Measurements from ENCODE around the gene PIGH.
"Not testable (repeated sequence)": the region's sequence is repeated elsewhere in the genome, so short reads cannot be mapped to it uniquely, and the experiment has no call there.

PIGH gene

GRCh38 chr14:67607646-67608045, 7.6 kb upstream of the PIGH start:
- DNase-seq = no peak

GRCh38 chr14:67602995-67603545, 3.0 kb upstream of the PIGH start:
- no peak for DNase-seq

GRCh38 chr14:67602076-67602475, 2.0 kb upstream of the PIGH start:
- no peak for DNase-seq

GRCh38 chr14:67600562-67600974, 500 bp upstream of the PIGH start:
- DNase-seq = not testable (repeated sequence)

- DNase-seq = no peak
These were observed 4.7 kb downstream of the PIGH start for GRCh38 chr14:67595392-67595791.

DNA sequence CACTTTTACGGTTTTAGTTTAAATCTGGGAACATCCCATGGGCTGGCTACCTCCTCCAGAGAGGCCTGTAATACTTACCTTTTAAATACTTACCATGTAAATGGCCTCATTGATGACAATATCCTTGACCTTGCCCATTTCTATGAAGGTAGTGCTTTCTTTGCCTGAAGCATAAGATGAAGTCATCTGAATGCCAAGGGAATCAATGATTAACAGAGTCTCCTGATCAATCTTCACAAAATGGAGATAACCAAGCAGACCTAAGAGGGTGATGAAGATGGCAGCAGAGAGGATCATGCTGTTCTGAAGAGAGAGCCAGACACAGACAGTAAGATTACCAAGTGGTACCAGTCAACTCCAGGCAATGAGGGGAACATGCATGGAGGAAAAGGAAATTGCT, 6.4 kb downstream of the PIGH start:
- DNase-seq = not testable (repeated sequence)

GRCh38 chr14:67589204-67589770, 10.8 kb downstream of the PIGH start:
- DNase-seq = no peak

- no peak for DNase-seq
These were observed 13.7 kb downstream of the PIGH start for GRCh38 chr14:67586369-67586768.

DNA sequence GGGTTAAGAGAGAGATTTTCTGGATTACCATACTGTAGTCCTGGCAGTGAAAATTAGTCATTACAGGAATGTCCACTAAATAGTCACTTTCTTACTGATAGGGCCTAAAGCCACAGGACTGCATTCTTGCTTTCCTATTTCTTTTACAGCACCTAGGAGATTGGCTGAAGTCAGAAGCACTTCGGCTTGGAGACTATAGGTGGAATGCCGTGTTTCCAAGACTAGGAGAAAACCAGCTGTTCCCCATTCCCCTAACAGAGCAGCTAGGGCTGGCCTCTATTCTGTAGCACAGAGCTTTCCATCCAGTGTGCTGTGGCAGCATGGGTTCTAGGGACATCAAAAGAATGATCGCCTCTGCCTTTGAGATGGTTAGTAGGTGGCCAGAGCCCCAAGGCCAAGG, 15.1 kb downstream of the PIGH start:
- no peak for DNase-seq

GRCh38 chr14:67583711-67584644, 16.1 kb downstream of the PIGH start:
- peak; percentile 3 for DNase-seq

DNA sequence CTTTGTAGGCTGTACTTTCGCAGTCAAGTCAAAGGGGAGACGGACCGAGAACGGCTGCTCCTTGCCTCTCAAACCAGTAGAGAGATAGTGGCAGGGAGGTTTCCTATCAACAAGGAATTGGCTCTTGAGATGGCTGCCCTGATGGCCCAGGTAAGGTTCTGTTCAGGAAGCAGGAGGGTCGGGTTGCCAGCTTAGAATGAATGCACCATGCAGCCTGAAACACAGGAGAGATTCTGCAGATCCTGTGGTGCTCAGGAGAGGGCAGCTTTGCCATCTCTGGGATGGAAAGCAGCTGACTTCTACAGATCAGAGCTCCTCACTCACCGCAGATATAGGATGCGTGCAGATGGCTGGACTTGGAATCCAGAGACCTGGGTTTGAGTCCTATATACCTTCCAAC, 18.0 kb downstream of the PIGH start:
- no peak for DNase-seq

DNA sequence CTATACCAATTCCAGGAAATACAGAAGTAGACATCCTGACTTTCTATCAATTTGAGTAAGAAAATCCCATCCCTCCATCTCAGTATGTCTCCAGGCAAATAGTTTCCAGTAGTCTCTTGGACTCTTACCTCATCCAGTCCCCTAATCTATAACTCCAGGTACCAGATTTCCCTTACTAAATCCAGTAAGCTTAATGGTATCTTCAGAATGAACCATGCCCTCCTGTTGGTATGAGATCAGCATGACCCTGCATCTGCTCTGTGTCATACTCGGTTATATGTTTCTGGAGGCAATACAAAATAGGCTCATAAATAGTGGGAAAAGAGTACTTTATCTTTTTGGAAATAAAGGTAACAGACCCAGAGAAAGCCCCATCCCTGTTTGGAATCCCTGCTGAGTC, 18.4 kb downstream of the PIGH start:
- no peak for DNase-seq

DNA sequence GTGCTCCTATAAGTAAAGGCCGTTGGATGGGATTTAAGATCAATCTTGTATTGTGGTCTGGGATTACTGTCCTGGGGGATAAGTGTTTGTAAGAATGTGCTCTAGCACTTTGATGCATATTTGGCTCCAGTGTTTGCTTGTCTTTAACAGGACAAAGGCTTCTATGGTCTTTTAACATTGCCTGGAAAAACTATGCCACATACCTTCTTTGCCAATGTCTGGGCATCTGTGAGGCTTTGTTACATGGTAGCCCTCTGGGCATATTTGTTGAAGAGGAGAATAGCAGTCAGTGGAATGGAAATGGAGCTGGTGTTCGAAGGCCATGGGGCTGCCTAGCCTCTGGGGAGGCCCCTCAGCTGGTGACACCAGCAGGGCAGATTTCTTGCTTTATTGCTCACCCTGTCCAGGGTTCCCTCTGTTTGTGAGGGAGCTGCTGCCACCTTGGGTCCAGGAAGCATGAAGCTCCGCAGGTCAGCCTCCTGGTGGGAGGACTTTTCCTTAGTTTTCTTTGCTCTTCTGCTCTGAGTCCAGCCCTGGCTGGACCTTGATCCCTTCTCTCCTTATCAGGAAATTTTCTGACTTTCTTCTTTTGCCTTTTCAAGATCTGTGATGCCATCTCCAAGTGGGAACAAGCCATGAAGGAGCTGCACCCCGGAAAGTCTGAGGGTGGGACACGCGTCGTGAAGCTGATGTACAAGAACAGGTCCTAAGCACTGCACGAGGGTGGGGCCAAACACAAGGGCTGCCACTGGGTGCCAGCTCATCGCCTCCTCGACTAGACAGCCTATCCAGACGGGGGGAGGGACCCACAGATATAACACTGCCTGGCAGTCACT, 19.5 kb downstream of the PIGH start:
- DNase-seq = no peak

- DNase-seq = no peak
These were observed 20.4 kb downstream of the PIGH start for GRCh38 chr14:67579636-67580035.

GRCh38 chr14:67579040-67579439, 21.0 kb downstream of the PIGH start:
- DNase-seq = no peak

GRCh38 chr14:67577909-67578749, 21.9 kb downstream of the PIGH start:
- no peak for DNase-seq

DNA sequence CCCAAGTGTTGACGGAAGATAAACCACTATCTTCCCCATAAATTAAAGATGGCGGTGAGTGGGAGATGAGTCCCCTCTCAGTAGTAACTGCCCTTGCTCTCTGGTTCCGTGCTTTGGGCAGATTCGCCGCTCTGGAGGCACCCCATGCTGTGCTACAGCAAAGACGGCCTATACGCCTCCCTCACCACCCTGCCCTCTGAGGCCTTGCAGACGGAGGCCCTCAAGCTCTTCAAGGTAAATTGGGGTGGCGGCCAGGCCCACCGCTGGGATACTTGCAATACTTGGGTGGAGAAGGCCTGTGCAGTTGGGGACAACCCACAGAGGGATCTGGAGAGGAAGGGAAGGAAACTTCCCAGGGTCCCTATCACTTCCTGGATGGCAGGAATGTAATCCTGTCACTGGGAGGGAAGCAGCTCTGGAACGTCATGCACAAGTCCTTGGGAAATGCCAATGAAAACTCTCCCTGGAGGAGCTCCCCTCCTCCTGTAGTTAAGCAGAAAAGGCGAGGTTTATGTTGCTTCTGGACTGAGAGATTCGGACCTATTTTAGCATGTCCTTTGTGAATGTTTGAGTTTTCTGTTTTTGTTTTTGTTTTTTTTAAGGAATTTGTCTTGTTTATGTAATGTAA, 22.8 kb downstream of the PIGH start:
- no peak for DNase-seq

GRCh38 chr14:67576216-67576955, 23.7 kb downstream of the PIGH start:
- DNase-seq = no peak

GRCh38 chr14:67575684-67576083, 24.4 kb downstream of the PIGH start:
- DNase-seq = no peak

DNA sequence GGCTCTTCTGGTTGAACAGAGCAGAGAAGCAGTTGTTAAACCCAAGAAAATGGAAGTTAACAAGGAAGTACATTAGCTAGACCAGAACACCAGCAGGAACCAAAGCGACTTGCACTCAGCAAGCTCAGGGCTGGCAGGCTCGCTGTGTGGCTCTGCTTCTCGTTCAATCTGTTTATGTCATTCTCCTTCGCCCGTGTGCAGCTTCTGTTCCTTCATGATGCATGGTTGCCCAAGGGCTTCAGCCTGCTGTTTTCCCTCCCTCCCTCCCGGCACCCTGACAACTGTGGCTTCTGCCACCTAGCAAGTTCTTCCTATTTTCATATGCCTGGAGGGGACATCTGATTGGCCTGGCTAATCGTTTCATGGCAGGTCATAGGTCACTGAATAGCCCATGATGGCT, 25.3 kb downstream of the PIGH start:
- no peak for DNase-seq

- DNase-seq = no peak
These were observed 25.9 kb downstream of the PIGH start for GRCh38 chr14:67574156-67574555.
